ENCODE measurements around the gene BCL6B. TPM values are rescaled to one million over a fixed set of nuclear protein-coding genes. Genes with fewer than 3 reads are reported as not detected.
A peak's percentile ranks its signal among the peaks of the same experiment; 100 is the strongest.

Gene BCL6B
- total and polyA plus RNA-seq, 10 of the 15 experiments (the other 5 are each of a cell fraction or from before 2014, with no cell fraction given), result 0.06 to 0.85 (median 0.11) TPM; not detected in 1

GRCh38 chr17:7014261-7014994, 8.4 kb upstream of the BCL6B start (continued):
- TF ChIP-seq LARP7 (IDR thresholded peaks at IDR 0.05) (peak; percentile 86), MTA2 (IDR thresholded peaks at IDR 0.05; ENCODE audit: low read depth) (peak; percentile 19; the same call in 1 of the 2 replicates), IKZF2 (IDR thresholded peaks at IDR 0.05) (peak in 1 of 2 experiments; percentile 27; a peak in 1 of 4 replicates), MXI1 (IDR thresholded peaks at IDR 0.05; ENCODE audit: low read depth, low read length) (peak; percentile 70), SKIL (IDR thresholded peaks at IDR 0.05; ENCODE audit: low read depth, poor library complexity, severe bottlenecking) (peak; percentile 36), EP300 (IDR thresholded peaks at IDR 0.05; ENCODE audit: borderline replicate concordance in 1 of 2, control insufficient read depth in 1 of 2, low read depth in 2 of 2, low read length in 2 of 2) (peak; percentile 26 to 46; a peak in 2 of 4 replicates), CTCF (IDR thresholded peaks at IDR 0.05 in 2 of 3, conservative IDR thresholded peaks at IDR 0.05 in 1 of 3; ENCODE audit: control insufficient read depth in 2 of 3, extremely low read depth in 1 of 3, insufficient read depth in 1 of 3, low read depth in 3 of 3, low read length in 3 of 3) (peak; percentile 46 to 67 (median 60); a peak in 5 of 6 replicates), MAX (IDR thresholded peaks at IDR 0.05; ENCODE audit: low read depth, low read length) (peak; percentile 83), RFX5 (IDR thresholded peaks at IDR 0.05; ENCODE audit: low read depth, low read length) (peak; percentile 40), E2F4 (IDR thresholded peaks at IDR 0.05; ENCODE audit: low read depth, low read length) (no peak), IKZF1 (conservative IDR thresholded peaks at IDR 0.05) (peak; percentile 36), SPI1 (IDR thresholded peaks at IDR 0.05; ENCODE audit: borderline replicate concordance, insufficient read depth, low read depth, low read length) (peak; percentile 87), PAX5 (IDR thresholded peaks at IDR 0.05; ENCODE audit: borderline replicate concordance, low read depth, low read length) (peak; percentile 26; the same call in 1 of the 2 replicates), GATAD2B (conservative IDR thresholded peaks at IDR 0.05; ENCODE audit: low read depth) (peak; percentile 69; the same call in 1 of the 2 replicates), E4F1 (IDR thresholded peaks at IDR 0.05; ENCODE audit: borderline replicate concordance, partially characterized antibody) (peak; percentile 25), SUZ12 (IDR thresholded peaks at IDR 0.05; ENCODE audit: unreplicated experiment) (no peak), FOXK2 (IDR thresholded peaks at IDR 0.05) (no peak), MLLT1 (IDR thresholded peaks at IDR 0.05) (peak; percentile 86), CHD4 (IDR thresholded peaks at IDR 0.05) (no peak)

Measured in GM12878 (cell line).